Effector memory CD4-positive, alpha-beta T cell (primary cell): ENCODE results near the gene JAGN1.
"Not testable (repeated sequence)": the region's sequence is repeated elsewhere in the genome, so short reads cannot be mapped to it uniquely, and the experiment has no call there.

Experiments used
- DNase-seq, 3 donors: peaks; one replicate each; pipeline ENCODE4 v3.0.0-alpha.2; 2020
- H3K27ac ChIP-seq: 2 replicates; pipeline ENCODE4 v1.7.0; 2013; ENCODE audit warnings: mild to moderate bottlenecking, low read length, moderate library complexity; ENCODE audit not compliant: insufficient read depth, poor library complexity, severe bottlenecking
- H3K27me3 ChIP-seq: replicated peaks from 2 replicates; pipeline ENCODE4 v1.7.0; 2013; ENCODE audit warnings: mild to moderate bottlenecking, low read length; ENCODE audit not compliant: insufficient read depth, control insufficient read depth, poor library complexity, severe bottlenecking
- H3K36me3 ChIP-seq: 2 replicates; pipeline ENCODE4 v1.7.0; 2013; ENCODE audit warnings: mild to moderate bottlenecking, low read length, moderate library complexity; ENCODE audit not compliant: control insufficient read depth, insufficient read depth
- H3K4me1 ChIP-seq: 2 replicates; pipeline ENCODE4 v1.7.0; 2013; ENCODE audit warnings: low read length, mild to moderate bottlenecking; ENCODE audit not compliant: control insufficient read depth, insufficient read depth, poor library complexity, severe bottlenecking
- H3K4me3 ChIP-seq: 2 replicates; pipeline ENCODE4 v1.7.0; 2013; ENCODE audit warnings: low read length, low read depth, mild to moderate bottlenecking; ENCODE audit not compliant: insufficient read depth, poor library complexity, severe bottlenecking
- H3K9me3 ChIP-seq: 2 replicates; pipeline ENCODE4 v1.7.0; 2013; ENCODE audit warnings: mild to moderate bottlenecking, low read length, moderate library complexity; ENCODE audit not compliant: control insufficient read depth

The JAGN1 gene

DNA sequence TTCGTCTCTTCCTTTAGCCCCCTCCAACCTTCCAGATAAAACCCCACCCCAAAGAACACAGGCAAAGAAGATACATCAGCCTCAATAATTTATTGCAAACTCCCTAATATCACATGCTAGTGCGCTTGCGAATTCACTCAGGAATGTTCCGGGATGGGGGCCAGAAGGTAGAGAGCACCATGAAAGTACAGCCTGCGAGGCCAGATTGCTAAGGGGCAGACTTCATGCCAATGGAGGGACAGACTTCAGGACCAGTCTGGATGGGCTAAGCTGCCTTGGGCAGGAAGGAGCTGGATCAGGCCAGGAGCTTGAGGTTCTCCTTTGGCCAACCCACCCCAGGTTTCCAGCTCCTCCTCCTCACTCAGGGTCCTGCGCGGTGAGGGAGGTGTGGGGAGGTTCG is 23.8 kb upstream of the JAGN1 start:
- peaks cover 6% of the 10 kb centered on the region for H3K4me1 ChIP-seq
- no peak for DNase-seq
- no peak overlapping the region for H3K27ac ChIP-seq
- H3K27me3 ChIP-seq = peaks cover 9% of the 10 kb centered on the region
- no peaks in the 10 kb centered on the region for H3K36me3 ChIP-seq
- no peak overlapping the region for H3K4me3 ChIP-seq
- H3K9me3 ChIP-seq = no peaks in the 10 kb centered on the region

DNA sequence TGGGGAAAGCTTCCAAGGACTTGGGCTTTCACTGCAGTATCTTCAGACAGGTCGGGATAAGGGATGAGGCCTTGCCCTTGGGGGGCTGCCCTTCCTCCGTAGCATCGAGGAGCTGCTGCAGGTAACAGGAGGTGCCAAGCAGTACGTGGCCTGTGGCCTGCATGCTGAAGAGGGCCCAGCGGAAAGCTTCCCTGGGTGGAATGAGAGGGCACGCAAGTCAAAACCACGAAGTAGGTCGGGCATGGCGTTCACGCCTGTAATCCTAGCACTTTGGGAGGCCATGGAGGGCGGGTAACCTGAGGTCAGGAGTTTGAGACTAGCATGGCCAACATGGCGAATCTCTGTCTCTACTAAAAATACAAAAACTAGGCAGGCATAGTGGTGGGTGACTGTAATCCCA is 23.3 kb upstream of the JAGN1 start:
- Histone ChIP-seq H3K9me3 (no peaks in the 10 kb centered on the region), H3K4me3 (no peak overlapping the region), H3K27me3 (peaks cover 7% of the 10 kb centered on the region), H3K27ac (no peak overlapping the region), H3K4me1 (peaks cover 6% of the 10 kb centered on the region), H3K36me3 (no peaks in the 10 kb centered on the region)
- DNase-seq = no peak

DNA sequence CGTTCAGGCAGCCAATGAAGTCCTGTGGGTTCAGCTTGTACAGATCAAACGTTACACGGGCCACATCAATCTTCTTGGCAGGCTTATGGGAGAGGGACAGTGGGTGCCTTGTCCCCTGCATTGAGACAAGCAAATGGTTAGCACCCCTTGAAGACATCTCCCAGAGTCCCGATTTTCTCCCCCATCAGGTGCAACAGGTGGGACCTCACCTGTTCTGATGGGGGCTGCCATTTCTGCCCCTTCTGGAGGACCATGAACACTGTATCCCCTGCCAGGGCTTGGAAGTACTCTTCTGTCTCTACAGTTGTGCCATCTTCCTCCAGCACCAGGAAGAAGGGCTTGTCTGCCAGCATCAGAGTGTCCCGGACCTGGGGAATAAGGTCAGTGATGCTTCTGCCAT is 20.5 kb upstream of the JAGN1 start:
- no peak overlapping the region for H3K4me3 ChIP-seq
- H3K4me1 ChIP-seq = no peaks in the 10 kb centered on the region
- no peak for DNase-seq
- H3K36me3 ChIP-seq = no peaks in the 10 kb centered on the region
- H3K27ac ChIP-seq = no peak overlapping the region
- no peaks in the 10 kb centered on the region for H3K27me3 ChIP-seq
- H3K9me3 ChIP-seq = no peaks in the 10 kb centered on the region

DNA sequence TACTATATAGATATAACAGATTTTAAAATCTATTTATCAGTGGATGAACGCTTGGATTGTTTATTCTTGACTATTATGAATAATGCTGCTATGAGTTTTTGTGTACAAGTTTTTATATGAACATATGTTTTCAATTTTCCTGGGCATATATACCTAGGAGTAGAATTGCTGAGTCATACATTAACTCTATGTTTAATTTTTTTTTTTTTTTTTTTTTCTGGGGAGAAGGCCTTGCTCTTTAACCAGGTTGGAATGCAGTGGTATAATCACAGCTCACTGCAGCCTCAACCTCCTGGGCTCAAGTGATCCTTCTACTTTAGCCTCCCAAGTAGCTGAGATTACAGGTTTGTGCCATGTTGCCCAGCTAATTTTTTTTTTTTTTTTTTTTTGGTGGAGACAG is 19.4 kb upstream of the JAGN1 start:
- Histone ChIP-seq H3K27ac (no peak overlapping the region), H3K27me3 (no peaks in the 10 kb centered on the region), H3K4me1 (no peaks in the 10 kb centered on the region), H3K36me3 (no peaks in the 10 kb centered on the region), H3K9me3 (no peaks in the 10 kb centered on the region), H3K4me3 (no peak overlapping the region)
- no peak for DNase-seq

DNA sequence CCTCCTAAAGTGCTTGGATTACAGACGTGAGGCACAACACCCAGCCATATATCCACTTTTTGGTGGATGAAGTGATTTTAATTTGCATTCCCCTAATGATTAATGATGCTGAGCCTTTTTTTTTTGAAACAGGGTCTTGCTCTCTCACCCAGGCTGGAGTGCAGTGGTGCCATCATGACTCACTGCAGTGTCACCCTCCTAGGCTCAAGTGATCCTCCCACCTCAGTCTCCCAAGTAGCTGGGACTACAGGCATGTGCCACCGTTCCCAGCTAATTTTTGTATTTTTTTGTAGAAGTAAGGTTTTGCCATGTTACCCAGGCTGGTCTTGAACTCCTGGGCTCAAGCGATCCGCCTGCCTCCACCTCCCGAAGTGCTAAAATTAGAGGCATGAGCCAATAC is 18.3 kb upstream of the JAGN1 start:
- H3K4me1 ChIP-seq, H3K27me3 ChIP-seq, H3K36me3 ChIP-seq, H3K9me3 ChIP-seq, H3K27ac ChIP-seq, H3K4me3 ChIP-seq, DNase-seq: not testable (repeated sequence)

DNA sequence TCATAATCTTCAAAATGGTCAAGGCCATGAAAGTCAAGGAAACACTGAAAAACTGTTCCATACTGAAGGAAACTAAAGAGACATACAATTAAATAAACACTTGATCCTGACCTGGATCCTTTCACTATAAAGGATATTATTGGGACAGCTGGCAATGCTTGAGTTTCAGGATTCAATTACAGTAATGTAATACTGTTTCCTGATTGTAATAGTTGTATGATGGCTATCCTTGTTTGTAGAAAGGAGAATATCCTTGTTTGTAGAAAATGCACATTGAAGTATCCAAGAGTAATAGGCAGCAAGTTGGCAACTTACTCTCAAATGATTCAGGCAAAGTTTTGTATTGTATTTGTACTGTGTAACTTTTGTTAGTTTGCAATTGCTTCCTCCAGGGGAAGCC is 15.0 kb upstream of the JAGN1 start:
- no peaks in the 10 kb centered on the region for H3K36me3 ChIP-seq
- H3K27ac ChIP-seq = no peak overlapping the region
- no peaks in the 10 kb centered on the region for H3K9me3 ChIP-seq
- H3K4me1 ChIP-seq = no peaks in the 10 kb centered on the region
- no peak for DNase-seq
- no peaks in the 10 kb centered on the region for H3K27me3 ChIP-seq
- H3K4me3 ChIP-seq = no peak overlapping the region

DNA sequence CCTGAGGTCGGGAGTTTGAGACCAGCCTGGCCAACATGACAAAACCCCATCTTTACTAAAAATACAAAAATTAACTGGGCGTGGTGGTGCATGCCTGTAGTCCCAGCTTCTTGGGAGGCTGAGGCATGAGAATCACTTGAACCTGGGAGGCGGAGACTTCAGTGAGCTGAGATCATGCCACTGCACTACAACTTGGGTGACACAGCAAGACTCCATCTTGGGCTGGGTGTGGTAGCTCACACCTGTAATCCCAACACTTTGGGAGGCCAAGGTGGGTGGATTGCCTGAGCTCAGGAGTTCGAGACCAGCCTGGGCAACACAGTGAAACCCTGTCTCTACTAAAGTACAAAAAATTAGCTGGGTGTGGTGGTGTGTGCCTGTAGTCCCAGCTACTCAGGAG is 14.2 kb upstream of the JAGN1 start:
- H3K4me1 ChIP-seq, H3K4me3 ChIP-seq, DNase-seq, H3K36me3 ChIP-seq, H3K9me3 ChIP-seq, H3K27ac ChIP-seq, H3K27me3 ChIP-seq: not testable (repeated sequence)

DNA sequence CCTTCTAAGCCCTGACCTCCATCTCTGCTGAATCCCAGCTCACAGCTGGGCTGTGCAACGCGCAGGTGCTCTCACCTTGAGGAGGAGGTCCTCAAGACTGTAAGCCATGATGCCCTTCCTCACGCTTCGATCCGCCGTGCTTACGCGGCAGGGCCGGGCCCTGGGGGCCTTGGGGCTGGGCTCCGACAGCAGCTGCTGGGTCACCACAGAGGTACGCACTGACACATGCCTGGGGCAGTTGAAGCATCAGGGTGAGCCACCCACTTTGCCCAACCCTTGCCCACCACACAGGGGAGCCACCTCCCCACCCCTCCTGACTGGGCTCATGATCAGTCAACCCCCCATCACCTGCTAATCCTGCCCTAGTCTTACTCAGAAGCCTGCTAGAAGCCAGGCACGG is 13.4 kb upstream of the JAGN1 start:
- no peak for DNase-seq
- H3K9me3 ChIP-seq = no peaks in the 10 kb centered on the region
- H3K4me1 ChIP-seq = no peaks in the 10 kb centered on the region

DNA sequence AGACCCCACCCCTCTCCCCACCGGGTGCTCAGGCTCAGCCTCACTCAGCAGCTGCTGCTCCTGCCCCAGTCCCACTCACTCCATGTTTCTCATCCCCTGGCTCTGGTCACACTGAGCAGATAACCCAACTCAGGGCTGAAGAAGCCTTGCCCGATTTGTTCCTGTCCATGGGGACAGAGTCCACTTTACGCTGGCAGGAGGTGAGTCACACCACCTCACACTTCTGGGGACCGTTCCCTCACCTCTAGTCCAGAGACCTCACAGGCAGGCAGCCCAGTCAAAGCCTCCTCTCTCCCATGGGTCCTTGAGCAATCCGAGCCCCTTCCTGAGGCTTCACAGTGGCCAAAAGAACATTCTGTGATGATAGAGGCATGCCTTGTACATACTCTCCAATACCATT is 11.7 kb upstream of the JAGN1 start:
- H3K27ac ChIP-seq = no peak overlapping the region
- DNase-seq = no peak
- H3K27me3 ChIP-seq = no peaks in the 10 kb centered on the region
- no peak overlapping the region for H3K4me3 ChIP-seq
- H3K36me3 ChIP-seq = no peaks in the 10 kb centered on the region
- no peaks in the 10 kb centered on the region for H3K9me3 ChIP-seq
- no peaks in the 10 kb centered on the region for H3K4me1 ChIP-seq

More for the DNA sequence above, 13.4 kb upstream of the JAGN1 start:
- H3K4me3 ChIP-seq = no peak overlapping the region
- H3K27ac ChIP-seq = no peak overlapping the region
- no peaks in the 10 kb centered on the region for H3K36me3 ChIP-seq
- no peaks in the 10 kb centered on the region for H3K27me3 ChIP-seq

DNA sequence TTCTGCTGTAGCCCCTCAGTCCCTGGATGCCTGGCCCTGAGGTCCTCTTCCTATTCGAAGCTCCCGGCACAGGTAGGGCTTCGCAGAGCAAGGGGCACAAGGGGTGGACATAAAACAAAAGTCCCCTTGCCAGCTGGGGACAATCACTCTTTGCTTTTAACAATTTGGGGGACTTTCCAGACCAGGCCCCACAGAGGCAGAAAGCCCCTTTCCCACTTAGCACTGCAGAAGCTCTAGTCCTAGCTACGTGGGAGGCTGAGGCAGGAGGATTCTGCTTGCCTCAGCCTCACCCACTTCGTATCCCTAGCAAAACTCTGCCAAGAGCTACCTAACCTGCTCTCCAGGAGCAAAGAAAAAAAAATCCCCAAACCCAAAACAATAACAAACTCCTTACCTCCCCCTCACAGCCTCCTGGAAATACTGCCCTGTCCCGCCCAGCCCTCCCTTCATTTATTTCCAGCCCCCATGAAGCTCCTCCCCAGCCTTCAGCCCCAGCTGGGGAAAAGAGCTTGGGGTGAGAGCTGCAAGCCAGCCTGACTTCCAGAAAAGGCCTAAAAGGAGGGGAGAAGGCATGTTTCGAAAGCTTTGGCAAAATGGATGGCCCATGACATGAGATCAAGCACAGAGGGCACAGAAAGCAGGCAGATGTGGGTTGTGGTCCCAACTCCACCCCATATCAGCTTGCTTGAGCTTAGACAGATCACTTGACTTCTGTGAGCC is 10.4 kb upstream of the JAGN1 start, which contains the start of gene CIDEC:
Gene CIDEC (minus strand): TSS at position 424 of the 720 bp plus-strand sequence. CDS start 1,767 bp downstream, outside the sequence.
- H3K9me3 ChIP-seq = no peaks in the 10 kb centered on the region
- H3K4me1 ChIP-seq = no peaks in the 10 kb centered on the region
- no peak within 1 kb of the TSS for H3K4me3 ChIP-seq
- H3K27ac ChIP-seq = no peak within 1 kb of the TSS
- no peak for DNase-seq
- no peaks in the 10 kb centered on the region for H3K27me3 ChIP-seq
- no peaks in the 10 kb centered on the region for H3K36me3 ChIP-seq
